NOMO-1 treated with DMSO at 0.1 percent for 48 hours (cell line): ENCODE data around the gene CFAP300.

Experiments
- DNase-seq: peaks from one replicate; lab custom pipeline; 2025; ENCODE audit not compliant: unreplicated experiment; lab: John Stamatoyannopoulos, UW

CFAP300 gene

GRCh38 chr11:102119997-102120396, 72.8 kb downstream of the CFAP300 start:
- DNase-seq, result no peak

- no peak for DNase-seq
Measured at GRCh38 chr11:102120437-102120973, 73.3 kb downstream of the CFAP300 start.

GRCh38 chr11:102121329-102121728, 74.1 kb downstream of the CFAP300 start:
- no peak for DNase-seq
